ENCODE data around the gene MYO9B. TPM values are rescaled to one million over a fixed set of nuclear protein-coding genes. Genes with fewer than 3 reads are reported as not detected.
"Not testable (repeated sequence)": the region's sequence is repeated elsewhere in the genome, so short reads cannot be mapped to it uniquely, and the experiment has no call there.

The MYO9B gene
- total RNA-seq, 1 experiment from 2014 or later, result 74.6 TPM

DNA sequence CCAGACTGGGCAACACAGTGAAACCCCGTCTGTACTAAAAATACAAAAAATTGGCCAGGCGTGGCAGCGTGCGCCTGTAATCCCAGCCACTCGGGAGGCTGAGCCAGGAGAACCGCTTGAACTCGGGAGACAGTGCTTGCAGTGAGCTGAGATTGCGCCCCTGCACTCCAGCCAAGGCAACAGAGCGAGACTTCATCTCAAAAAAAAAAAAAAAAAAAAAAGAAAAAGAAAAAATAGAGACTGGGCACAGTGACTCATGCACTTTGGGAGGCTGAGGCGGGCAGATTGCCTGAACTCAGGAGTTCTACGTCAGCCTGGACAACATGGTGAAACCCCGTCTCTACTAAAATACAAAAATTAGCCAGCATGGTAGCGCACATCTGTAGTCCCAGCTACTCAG, 69.2 kb downstream of the MYO9B start:
- RAD21 ChIA-PET (ENCODE audit: low non-redundant PET in 1 of 2, low total read pairs in 2 of 2, uncharacterized antibody in 2 of 2, unreplicated experiment in 2 of 2), result interaction anchor here in 1 of 2 experiments (0.7 kb wide), 1 partner anchor 70 kb away, joined by 3 read pairs; the partner anchor contains the start of gene USE1
- H3K27ac ChIP-seq (ENCODE audit: low read depth, low read length); intact Hi-C loops (cut with micrococcal nuclease); H2AFZ ChIP-seq (ENCODE audit: low read depth, low read length, poor library complexity, severe bottlenecking); H3K4me3 ChIP-seq (replicated peaks in 1 of 2; ENCODE audit: low read depth in 1 of 2, low read length in 2 of 2); ATAC-seq; H4K20me1 ChIP-seq (ENCODE audit: insufficient read depth); POLR2A ChIA-PET; CTCF ChIA-PET; H3K4me1 ChIP-seq (ENCODE audit: control insufficient read depth in 1 of 2, insufficient read depth in 2 of 2, low read length in 2 of 2); H3K9ac ChIP-seq (ENCODE audit: low read length); H3K79me2 ChIP-seq (ENCODE audit: insufficient read depth, low read length); BruUV-seq (replicated peaks); DNase-seq (ENCODE audit: low read depth, low spot score); H3K27me3 ChIP-seq (ENCODE audit: insufficient read depth, low read length); H3K9me2 ChIP-seq (ENCODE audit: insufficient read depth); H3K36me3 ChIP-seq (ENCODE audit: control insufficient read depth in 1 of 2, insufficient read depth in 2 of 2, low read length in 2 of 2); H3K9me3 ChIP-seq (ENCODE audit: control insufficient read depth in 1 of 2, insufficient read depth in 1 of 2, low read depth in 1 of 2, low read length in 2 of 2); H3K4me2 ChIP-seq (ENCODE audit: low read length): not testable (repeated sequence)

DNA sequence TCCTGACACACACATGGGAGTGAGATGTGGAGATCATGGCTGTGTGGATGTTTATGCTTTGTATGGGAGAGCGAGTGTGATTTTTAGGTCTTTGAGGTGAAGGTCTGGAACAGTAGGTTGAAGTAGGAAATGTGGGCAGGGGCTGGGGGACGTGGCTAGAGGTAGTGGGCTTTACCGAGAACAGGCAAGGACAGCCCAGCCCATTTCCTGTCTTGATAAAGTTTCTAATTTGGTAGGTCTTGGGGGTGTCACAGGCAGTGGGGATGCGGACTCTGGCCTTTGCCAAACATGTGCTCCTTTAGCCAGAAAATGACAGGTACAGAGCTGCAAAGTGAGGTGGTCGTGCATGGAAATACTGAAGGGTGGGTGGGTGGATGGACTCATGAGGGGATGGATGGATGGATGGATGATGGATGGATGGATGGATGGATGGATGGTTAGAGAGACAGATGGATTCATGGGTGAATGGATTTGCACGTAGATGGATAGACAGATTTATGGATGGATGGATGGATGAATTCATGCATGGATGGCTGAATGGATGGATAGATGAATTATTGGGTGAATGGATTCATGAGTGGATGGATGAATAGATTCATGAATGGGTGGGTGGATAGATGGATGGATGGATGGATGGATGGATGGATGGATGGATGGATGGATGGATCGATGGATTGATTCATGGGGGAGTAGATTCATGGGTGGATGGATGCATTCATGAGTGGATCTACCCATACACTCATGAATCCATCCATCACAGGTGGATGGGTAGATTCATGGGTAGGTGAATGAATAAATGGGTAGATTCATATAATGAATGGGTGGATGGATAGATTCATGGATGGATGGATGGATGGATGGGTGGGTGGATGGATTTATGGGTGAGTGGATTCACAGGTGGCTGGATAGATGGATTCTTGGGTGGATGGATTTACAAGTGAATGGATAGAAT, 70.2 kb downstream of the MYO9B start:
- ChIA-PET CTCF (no interaction called here), RAD21 (ENCODE audit: low non-redundant PET in 1 of 2, low total read pairs in 2 of 2, uncharacterized antibody in 2 of 2, unreplicated experiment in 2 of 2) (no interaction called here), POLR2A (no interaction called here)
- Histone ChIP-seq H3K36me3 (ENCODE audit: control insufficient read depth in 1 of 2, insufficient read depth in 2 of 2, low read length in 2 of 2) (peaks cover 0 to 3% of the 10 kb centered on the region in 2 experiments; a peak in 2 of 4 replicates), H3K4me1 (ENCODE audit: control insufficient read depth in 1 of 2, insufficient read depth in 2 of 2, low read length in 2 of 2) (no peaks in the 10 kb centered on the region), H4K20me1 (ENCODE audit: insufficient read depth) (no peaks in the 10 kb centered on the region), H3K9me2 (ENCODE audit: insufficient read depth) (no peaks in the 10 kb centered on the region), H3K9me3 (ENCODE audit: control insufficient read depth in 1 of 2, insufficient read depth in 1 of 2, low read depth in 1 of 2, low read length in 2 of 2) (no peaks in the 10 kb centered on the region), H3K4me3 (replicated peaks in 1 of 2; ENCODE audit: low read depth in 1 of 2, low read length in 2 of 2) (no peak overlapping the region), H3K9ac (ENCODE audit: low read length) (no peak overlapping the region), H2AFZ (ENCODE audit: low read depth, low read length, poor library complexity, severe bottlenecking) (no peak overlapping the region), H3K27ac (ENCODE audit: low read depth, low read length) (no peak overlapping the region), H3K4me2 (ENCODE audit: low read length) (no peak overlapping the region), H3K27me3 (ENCODE audit: insufficient read depth, low read length) (no peaks in the 10 kb centered on the region), H3K79me2 (ENCODE audit: insufficient read depth, low read length) (no peaks in the 10 kb centered on the region; the same call in 1 of the 2 replicates)
- intact Hi-C loops (cut with micrococcal nuclease), result no loop called here
- TF ChIP-seq, protein P1, sequence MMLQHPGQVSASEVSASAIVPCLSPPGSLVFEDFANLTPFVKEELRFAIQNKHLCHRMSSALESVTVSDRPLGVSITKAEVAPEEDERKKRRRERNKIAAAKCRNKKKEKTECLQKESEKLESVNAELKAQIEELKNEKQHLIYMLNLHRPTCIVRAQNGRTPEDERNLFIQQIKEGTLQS (IDR thresholded peaks at IDR 0.05), result no peak
- TF ChIP-seq RAD21 (IDR thresholded peaks at IDR 0.05; ENCODE audit: low read depth), result no peak
- TF ChIP-seq CEBPB (IDR thresholded peaks at IDR 0.05; ENCODE audit: low read depth), result no peak
- no peak for TF ChIP-seq SIN3A (IDR thresholded peaks at IDR 0.05; ENCODE audit: low read depth)
- TF ChIP-seq SP1 (IDR thresholded peaks at IDR 0.05; ENCODE audit: low read depth), result no peak
- no peak for TF ChIP-seq SRF (IDR thresholded peaks at IDR 0.05; ENCODE audit: low read depth)
- no peak for TF ChIP-seq ELF1 (IDR thresholded peaks at IDR 0.05; ENCODE audit: borderline replicate concordance, low read depth)
- TF ChIP-seq POLR2A (IDR thresholded peaks at IDR 0.05; ENCODE audit: borderline replicate concordance, extremely low read depth, insufficient read depth, insufficient read length), result no peak
- TF ChIP-seq YY1 (IDR thresholded peaks at IDR 0.05; ENCODE audit: extremely low read depth, insufficient replicate concordance, low read depth, low read length), result no peak
- TF ChIP-seq, protein P2, sequence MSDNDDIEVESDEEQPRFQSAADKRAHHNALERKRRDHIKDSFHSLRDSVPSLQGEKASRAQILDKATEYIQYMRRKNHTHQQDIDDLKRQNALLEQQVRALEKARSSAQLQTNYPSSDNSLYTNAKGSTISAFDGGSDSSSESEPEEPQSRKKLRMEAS (IDR thresholded peaks at IDR 0.05), result no peak
- TF ChIP-seq EZH2 (IDR thresholded peaks at IDR 0.05), result no peak
- TF ChIP-seq, protein P3, sequence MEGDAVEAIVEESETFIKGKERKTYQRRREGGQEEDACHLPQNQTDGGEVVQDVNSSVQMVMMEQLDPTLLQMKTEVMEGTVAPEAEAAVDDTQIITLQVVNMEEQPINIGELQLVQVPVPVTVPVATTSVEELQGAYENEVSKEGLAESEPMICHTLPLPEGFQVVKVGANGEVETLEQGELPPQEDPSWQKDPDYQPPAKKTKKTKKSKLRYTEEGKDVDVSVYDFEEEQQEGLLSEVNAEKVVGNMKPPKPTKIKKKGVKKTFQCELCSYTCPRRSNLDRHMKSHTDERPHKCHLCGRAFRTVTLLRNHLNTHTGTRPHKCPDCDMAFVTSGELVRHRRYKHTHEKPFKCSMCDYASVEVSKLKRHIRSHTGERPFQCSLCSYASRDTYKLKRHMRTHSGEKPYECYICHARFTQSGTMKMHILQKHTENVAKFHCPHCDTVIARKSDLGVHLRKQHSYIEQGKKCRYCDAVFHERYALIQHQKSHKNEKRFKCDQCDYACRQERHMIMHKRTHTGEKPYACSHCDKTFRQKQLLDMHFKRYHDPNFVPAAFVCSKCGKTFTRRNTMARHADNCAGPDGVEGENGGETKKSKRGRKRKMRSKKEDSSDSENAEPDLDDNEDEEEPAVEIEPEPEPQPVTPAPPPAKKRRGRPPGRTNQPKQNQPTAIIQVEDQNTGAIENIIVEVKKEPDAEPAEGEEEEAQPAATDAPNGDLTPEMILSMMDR (IDR thresholded peaks at IDR 0.05 in 2 of 3, conservative IDR thresholded peaks at IDR 0.05 in 1 of 3; ENCODE audit: borderline replicate concordance in 1 of 3, insufficient read depth in 1 of 3, low read depth in 2 of 3, low read length in 2 of 3), result no peak
- no peak for TF ChIP-seq EGR1 (IDR thresholded peaks at IDR 0.05; ENCODE audit: low read depth)
- no peak for TF ChIP-seq EZH2phosphoT487 (IDR thresholded peaks at IDR 0.05; ENCODE audit: borderline replicate concordance)
- DNase-seq (ENCODE audit: low read depth, low spot score) (no peak), ATAC-seq (no peak)
- BruUV-seq (replicated peaks), result no TSS peak

Data from HCT116 (cell line).